ENCODE results near the gene DNAH3.
"Not testable (repeated sequence)": the region's sequence is repeated elsewhere in the genome, so short reads cannot be mapped to it uniquely, and the experiment has no call there.

Gene DNAH3

GRCh38 chr16:21167929-21168602 lies 17.4 kb upstream of the DNAH3 start:
- no peak for DNase-seq

- DNase-seq = no peak
Measured at GRCh38 chr16:21167360-21167759, 16.7 kb upstream of the DNAH3 start.

GRCh38 chr16:21166561-21166961 lies 15.9 kb upstream of the DNAH3 start:
- DNase-seq = no peak

GRCh38 chr16:21164521-21165168 lies 14.0 kb upstream of the DNAH3 start:
- no peak for DNase-seq

GRCh38 chr16:21163576-21163975 lies 12.9 kb upstream of the DNAH3 start:
- no peak for DNase-seq

GRCh38 chr16:21162661-21163151 lies 12.1 kb upstream of the DNAH3 start:
- no peak for DNase-seq

- no peak for DNase-seq
Measured at GRCh38 chr16:21161211-21161610, 10.6 kb upstream of the DNAH3 start.

GRCh38 chr16:21160276-21160675 lies 9.6 kb upstream of the DNAH3 start:
- no peak for DNase-seq

GRCh38 chr16:21159281-21159951 lies 8.8 kb upstream of the DNAH3 start:
- DNase-seq = no peak

GRCh38 chr16:21158208-21159110 lies 7.8 kb upstream of the DNAH3 start, which contains the start of gene LDAF1:
Gene LDAF1 (plus strand): TSS chr16:21158674. CDS start chr16:21161183, 2,509 bp downstream.
- DNase-seq = peak; percentile 24

GRCh38 chr16:21157632-21158031 lies 7.0 kb upstream of the DNAH3 start:
- DNase-seq = no peak

- peak; percentile 59 for DNase-seq
Measured at GRCh38 chr16:21156767-21157467, 6.3 kb upstream of the DNAH3 start.

- not testable (repeated sequence) for DNase-seq
Measured at GRCh38 chr16:21156011-21156410, 5.4 kb upstream of the DNAH3 start.

GRCh38 chr16:21153124-21153729 lies 2.6 kb upstream of the DNAH3 start:
- not testable (repeated sequence) for DNase-seq

- DNase-seq = not testable (repeated sequence)
Measured at GRCh38 chr16:21152160-21153030, 1.7 kb upstream of the DNAH3 start.

GRCh38 chr16:21145738-21146137 lies 4.9 kb downstream of the DNAH3 start:
- peak; percentile 67 for DNase-seq

- DNase-seq = no peak
Measured at GRCh38 chr16:21134053-21134452, 16.6 kb downstream of the DNAH3 start.

GRCh38 chr16:21130811-21131210 lies 19.8 kb downstream of the DNAH3 start:
- no peak for DNase-seq

GRCh38 chr16:21128991-21129390 lies 21.7 kb downstream of the DNAH3 start:
- no peak for DNase-seq

GRCh38 chr16:21126518-21126917 lies 24.1 kb downstream of the DNAH3 start:
- no peak for DNase-seq

- no peak for DNase-seq
Measured at GRCh38 chr16:21125191-21125590, 25.5 kb downstream of the DNAH3 start.
